Activated CD4-positive, alpha-beta T cell treated with anti-CD3 and anti-CD28 coated beads, Interleukin-2, amount 50 U/mL, for 1 hour (primary cell): ENCODE measurements around the gene TLCD3B.

Experiments
- DNase-seq: peaks from one replicate; pipeline ENCODE4 v3.0.0-alpha.2; 2020

The TLCD3B gene

GRCh38 chr16:30004424-30004776, 26.7 kb downstream of the TLCD3B start:
- DNase-seq = no peak

GRCh38 chr16:30003670-30004423, 27.2 kb downstream of the TLCD3B start:
- no peak for DNase-seq

- DNase-seq = no peak
These were observed 28.3 kb downstream of the TLCD3B start for GRCh38 chr16:30002614-30003346.

- no peak for DNase-seq
These were observed 30.1 kb downstream of the TLCD3B start for GRCh38 chr16:30000735-30001631.

- no peak for DNase-seq
These were observed 31.5 kb downstream of the TLCD3B start for GRCh38 chr16:29999605-30000004.

GRCh38 chr16:29996766-29997250, 34.3 kb downstream of the TLCD3B start:
- no peak for DNase-seq

GRCh38 chr16:29995911-29996765, 34.9 kb downstream of the TLCD3B start, which contains the start of gene INO80E:
TSS of gene INO80E (plus strand) at chr16:29996241. CDS start at chr16:29996311, 70 bp downstream.
- DNase-seq = peak; percentile 99

- DNase-seq = peak; percentile 81
These were observed 35.7 kb downstream of the TLCD3B start, which contains the start of gene HIRIP3 for GRCh38 chr16:29995324-29995910. TSS of gene HIRIP3 (minus strand) at chr16:29995617. CDS start at chr16:29995605, 12 bp downstream.

GRCh38 chr16:29994600-29995323, 36.3 kb downstream of the TLCD3B start:
- no peak for DNase-seq

- DNase-seq = no peak
These were observed 37.0 kb downstream of the TLCD3B start for GRCh38 chr16:29993903-29994599.

GRCh38 chr16:29993191-29993902, 37.7 kb downstream of the TLCD3B start:
- DNase-seq = no peak

- no peak for DNase-seq
These were observed 38.6 kb downstream of the TLCD3B start for GRCh38 chr16:29992344-29992967.

- no peak for DNase-seq
These were observed 39.5 kb downstream of the TLCD3B start for GRCh38 chr16:29991571-29991904.

- no peak for DNase-seq
These were observed 40.0 kb downstream of the TLCD3B start for GRCh38 chr16:29990883-29991570.

- no peak for DNase-seq
These were observed 41.0 kb downstream of the TLCD3B start for GRCh38 chr16:29990034-29990433.

- DNase-seq = no peak
These were observed 41.8 kb downstream of the TLCD3B start for GRCh38 chr16:29989111-29989858.

- no peak for DNase-seq
These were observed 42.6 kb downstream of the TLCD3B start for GRCh38 chr16:29988346-29989075.
